DOHH2 (cell line): ENCODE data around the gene DGAT2.
"Not testable (repeated sequence)": the region's sequence is repeated elsewhere in the genome, so short reads cannot be mapped to it uniquely, and the experiment has no call there.

ENCODE experiments used
- EZH2phosphoT487 ChIP-seq: fragments of 200-600 bp; sonication (generic); IDR thresholded peaks from 2 replicates; pipeline ENCODE4 v1.6.1; 2017; ENCODE audit warnings: borderline replicate concordance, mild to moderate bottlenecking, antibody characterized with exemption, low read length, moderate library complexity, mixed read lengths
- TF ChIP-seq, protein P1 (sequence below): fragments of 200-600 bp; sonication (generic); IDR thresholded peaks from one replicate; pipeline ENCODE4 v1.5.1; 2014; ENCODE audit warnings: antibody characterized with exemption, mild to moderate bottlenecking, low read depth, low read length; ENCODE audit not compliant: poor library complexity, severe bottlenecking

DNA sequence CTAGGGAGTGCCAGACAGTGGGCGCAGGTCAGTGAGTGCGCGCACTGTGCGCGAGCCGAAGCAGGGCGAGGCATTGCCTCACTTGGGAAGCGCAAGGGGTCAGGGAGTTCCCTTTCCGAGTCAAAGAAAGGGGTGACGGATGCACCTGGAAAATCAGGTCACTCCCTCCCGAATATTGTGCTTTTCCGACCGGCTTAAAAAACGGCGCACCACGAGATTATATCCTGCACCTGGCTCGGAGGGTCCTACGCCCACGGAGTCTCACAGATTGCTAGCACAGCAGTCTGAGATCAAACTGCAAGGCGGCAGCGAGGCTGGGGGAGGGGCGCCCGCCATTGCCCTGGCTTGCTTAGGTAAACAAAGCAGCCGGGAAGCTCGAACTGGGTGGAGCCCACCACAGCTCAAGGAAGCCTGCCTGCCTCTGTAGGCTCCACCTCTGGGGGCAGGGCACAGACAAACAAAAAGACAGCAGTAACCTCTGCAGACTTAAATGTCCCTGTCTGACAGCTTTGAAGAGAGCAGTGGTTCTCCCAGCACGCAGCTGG, 19.8 kb upstream of the DGAT2 start:
- TF ChIP-seq, protein P1, sequence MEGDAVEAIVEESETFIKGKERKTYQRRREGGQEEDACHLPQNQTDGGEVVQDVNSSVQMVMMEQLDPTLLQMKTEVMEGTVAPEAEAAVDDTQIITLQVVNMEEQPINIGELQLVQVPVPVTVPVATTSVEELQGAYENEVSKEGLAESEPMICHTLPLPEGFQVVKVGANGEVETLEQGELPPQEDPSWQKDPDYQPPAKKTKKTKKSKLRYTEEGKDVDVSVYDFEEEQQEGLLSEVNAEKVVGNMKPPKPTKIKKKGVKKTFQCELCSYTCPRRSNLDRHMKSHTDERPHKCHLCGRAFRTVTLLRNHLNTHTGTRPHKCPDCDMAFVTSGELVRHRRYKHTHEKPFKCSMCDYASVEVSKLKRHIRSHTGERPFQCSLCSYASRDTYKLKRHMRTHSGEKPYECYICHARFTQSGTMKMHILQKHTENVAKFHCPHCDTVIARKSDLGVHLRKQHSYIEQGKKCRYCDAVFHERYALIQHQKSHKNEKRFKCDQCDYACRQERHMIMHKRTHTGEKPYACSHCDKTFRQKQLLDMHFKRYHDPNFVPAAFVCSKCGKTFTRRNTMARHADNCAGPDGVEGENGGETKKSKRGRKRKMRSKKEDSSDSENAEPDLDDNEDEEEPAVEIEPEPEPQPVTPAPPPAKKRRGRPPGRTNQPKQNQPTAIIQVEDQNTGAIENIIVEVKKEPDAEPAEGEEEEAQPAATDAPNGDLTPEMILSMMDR, result not testable (repeated sequence)
- TF ChIP-seq EZH2phosphoT487, result not testable (repeated sequence)
